Transverse colon (tissue), 4 donors: Measurements from ENCODE around the gene LAMA2. TPM values are rescaled to one million over a fixed set of nuclear protein-coding genes. Genes with fewer than 3 reads are reported as not detected.

Source experiments
- DNase-seq: peaks from one replicate; pipeline ENCODE4 v3.0.0-alpha.2; 2019
- H3K27ac ChIP-seq, 4 donors: fragments of 200-600 bp; sonication (generic); 2 replicates each; pipeline ENCODE4 v1.5.1; 2016 to 2018; ENCODE audit warnings: inconsistent platforms in 4 of 4
- H3K27me3 ChIP-seq: fragments of 200-600 bp; sonication (generic); 2 replicates; pipeline ENCODE4 v1.5.1; 2017; ENCODE audit warnings: inconsistent platforms
- H3K36me3 ChIP-seq, 4 donors: fragments of 200-600 bp; sonication (generic); 2 replicates each; pipeline ENCODE4 v1.5.1; 2017 to 2019; ENCODE audit warnings: inconsistent platforms in 4 of 4
- H3K4me1 ChIP-seq, 4 donors: fragments of 200-600 bp; sonication (generic); 2 replicates each; pipeline ENCODE4 v1.5.1; 2017 to 2020; ENCODE audit warnings: inconsistent platforms in 4 of 4
- H3K4me3 ChIP-seq, 4 donors: fragments of 200-600 bp; sonication (generic); 1 replicate in 1 of 4; 2 replicates in 3 of 4; pipeline versions ENCODE4 v1.5.1 to v1.6.1; 2017 to 2019; ENCODE audit warnings: inconsistent platforms in 4 of 4
- H3K9me3 ChIP-seq, 2 donors: fragments of 200-600 bp; sonication (generic); 2 replicates each; pipeline ENCODE4 v1.5.1; 2017 to 2019; ENCODE audit warnings: inconsistent platforms in 2 of 2
- EP300 ChIP-seq: sonication (generic); formaldehyde crosslinking; IDR thresholded peaks from one replicate; pipeline ENCODE4 v1.6.1; 2017; ENCODE audit warnings: antibody characterized with exemption, low read depth
- POLR2A ChIP-seq: fragments of 450-650 bp; IDR thresholded peaks from one replicate; pipeline ENCODE4 v1.6.1; 2016; ENCODE audit warnings: antibody characterized with exemption, mild to moderate bottlenecking, moderate library complexity
- POLR2AphosphoS5 ChIP-seq, 3 donors: sonication (generic); formaldehyde crosslinking; IDR thresholded peaks; one replicate each; pipeline ENCODE4 v1.6.1; 2016; ENCODE audit warnings: antibody characterized with exemption in 3 of 3
- WGBS, 2 donors: methylation state at CpG; one replicate each; pipeline ENCODE4 v1.1.5; 2018; ENCODE audit warnings: low coverage in 1 of 2; 5-methylcytosine and 5-hydroxymethylcytosine counted together
- in situ Hi-C, 4 donors: fragments of 200-750 bp; cut with MboI; loops; one replicate each; pipeline versions ENCODE4 v1.15.0 to v1.15.1; 2017; ENCODE audit warnings: low sequenced_read_pairs in 3 of 4, low pct_ligation_motif_present in 1 of 4, low pct_unique_long_range_greater_than_20kb in 1 of 4
- intact Hi-C: fragments of 100-400 bp; cut with DNase I; formaldehyde crosslinking; loops from one replicate; pipeline ENCODE4 v1.15.1; 2023; ENCODE audit warnings: low total_unique reads
- total RNA-seq, 4 donors: library from RNA; depleted of rRNA; stranded (reverse); fragments of >200 nt; gene quantifications; one replicate each; pipeline ENCODE4 v1.1.0, GENCODE V29; 2016
- TF ChIP-seq, protein P1 (sequence below), 5 experiments: fragments of 200-600 bp in 3 of 5; fragments of 450-650 bp in 2 of 5; sonication (generic) in 3 of 5; IDR thresholded peaks; 1 replicate in 2 of 5; 2 replicates in 3 of 5; pipeline ENCODE4 v1.5.1; 2016 to 2017; ENCODE audit warnings: antibody characterized with exemption in 5 of 5, inconsistent platforms in 3 of 5, mild to moderate bottlenecking in 2 of 5, moderate library complexity in 1 of 5

LAMA2 gene
- total RNA-seq, 4 donors from 2014 or later, result 12.3 to 43.0 (median 32.1) TPM

DNA sequence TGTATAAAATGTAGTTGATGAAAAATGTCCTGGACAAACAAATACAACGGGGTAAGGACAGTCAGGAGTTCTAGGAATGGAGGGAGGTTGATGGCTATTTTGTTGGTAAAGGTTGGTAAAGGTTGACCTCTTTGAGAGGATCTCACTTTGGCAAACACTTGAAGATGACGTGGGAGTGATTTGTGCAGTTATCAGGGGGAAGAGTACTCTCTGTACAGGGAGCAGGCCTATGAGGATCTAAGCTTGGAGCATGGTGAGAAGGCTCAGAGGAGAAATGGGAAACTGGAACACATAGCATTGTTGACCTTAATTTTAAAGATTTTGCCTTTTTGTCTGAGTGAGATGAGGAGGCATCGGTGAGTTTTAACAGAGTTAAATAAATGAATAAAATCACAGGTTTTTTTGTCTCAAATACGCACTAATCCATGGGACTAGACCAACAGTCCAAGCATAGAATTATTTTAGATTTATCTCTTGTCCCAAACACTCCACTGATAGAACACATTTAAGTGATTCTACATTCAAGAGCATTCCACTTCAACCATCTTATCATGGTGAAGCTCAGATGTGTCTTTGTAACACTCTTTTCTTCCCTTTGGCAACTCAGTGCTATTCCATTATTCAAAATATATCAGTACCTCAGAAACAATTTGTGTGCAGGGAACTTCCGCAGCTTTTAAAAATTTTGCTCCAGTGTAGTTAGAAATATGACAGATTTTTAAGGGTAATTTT, 5.7 kb downstream of the LAMA2 start:
- H3K9me3 ChIP-seq, result no peaks in the 10 kb centered on the region
- H3K4me3 ChIP-seq, result no peak overlapping the region
- no peak for DNase-seq
- whole genome bisulfite sequencing, 2 donors, result 82 to 86% methylated on average over 5 of the region's 5 CpGs
- no peak overlapping the region for H3K27ac ChIP-seq
- intact Hi-C loops, result no loop called here
- no peaks in the 10 kb centered on the region for H3K36me3 ChIP-seq
- H3K4me1 ChIP-seq, result no peaks in the 10 kb centered on the region
- no peaks in the 10 kb centered on the region for H3K27me3 ChIP-seq
- TF ChIP-seq POLR2AphosphoS5 (IDR thresholded peaks at IDR 0.05) (no peak), POLR2A (no peak), EP300 (no peak)
- TF ChIP-seq, protein P1, sequence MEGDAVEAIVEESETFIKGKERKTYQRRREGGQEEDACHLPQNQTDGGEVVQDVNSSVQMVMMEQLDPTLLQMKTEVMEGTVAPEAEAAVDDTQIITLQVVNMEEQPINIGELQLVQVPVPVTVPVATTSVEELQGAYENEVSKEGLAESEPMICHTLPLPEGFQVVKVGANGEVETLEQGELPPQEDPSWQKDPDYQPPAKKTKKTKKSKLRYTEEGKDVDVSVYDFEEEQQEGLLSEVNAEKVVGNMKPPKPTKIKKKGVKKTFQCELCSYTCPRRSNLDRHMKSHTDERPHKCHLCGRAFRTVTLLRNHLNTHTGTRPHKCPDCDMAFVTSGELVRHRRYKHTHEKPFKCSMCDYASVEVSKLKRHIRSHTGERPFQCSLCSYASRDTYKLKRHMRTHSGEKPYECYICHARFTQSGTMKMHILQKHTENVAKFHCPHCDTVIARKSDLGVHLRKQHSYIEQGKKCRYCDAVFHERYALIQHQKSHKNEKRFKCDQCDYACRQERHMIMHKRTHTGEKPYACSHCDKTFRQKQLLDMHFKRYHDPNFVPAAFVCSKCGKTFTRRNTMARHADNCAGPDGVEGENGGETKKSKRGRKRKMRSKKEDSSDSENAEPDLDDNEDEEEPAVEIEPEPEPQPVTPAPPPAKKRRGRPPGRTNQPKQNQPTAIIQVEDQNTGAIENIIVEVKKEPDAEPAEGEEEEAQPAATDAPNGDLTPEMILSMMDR (IDR thresholded peaks at IDR 0.05), result no peak
- in situ Hi-C loops, result no loop called here

DNA sequence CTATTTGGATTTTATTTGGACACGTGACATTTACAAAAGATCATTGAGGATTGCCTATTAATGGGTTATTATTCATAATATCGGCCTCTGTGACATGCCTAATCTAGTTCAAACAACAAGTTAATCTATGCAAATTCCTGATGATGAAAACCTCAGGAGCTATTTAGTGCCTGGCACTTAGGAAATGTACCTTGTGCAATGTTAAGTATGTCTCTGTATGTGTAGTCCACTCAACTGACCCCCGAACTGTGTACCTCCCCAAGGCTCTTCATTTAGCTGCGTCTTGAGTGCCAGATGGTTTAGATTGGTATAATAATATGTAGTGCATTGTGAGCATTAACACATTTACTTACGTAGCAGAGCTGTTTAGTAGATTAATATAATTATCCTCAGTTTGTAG, 6.9 kb downstream of the LAMA2 start:
- no peak overlapping the region for H3K27ac ChIP-seq

DNA sequence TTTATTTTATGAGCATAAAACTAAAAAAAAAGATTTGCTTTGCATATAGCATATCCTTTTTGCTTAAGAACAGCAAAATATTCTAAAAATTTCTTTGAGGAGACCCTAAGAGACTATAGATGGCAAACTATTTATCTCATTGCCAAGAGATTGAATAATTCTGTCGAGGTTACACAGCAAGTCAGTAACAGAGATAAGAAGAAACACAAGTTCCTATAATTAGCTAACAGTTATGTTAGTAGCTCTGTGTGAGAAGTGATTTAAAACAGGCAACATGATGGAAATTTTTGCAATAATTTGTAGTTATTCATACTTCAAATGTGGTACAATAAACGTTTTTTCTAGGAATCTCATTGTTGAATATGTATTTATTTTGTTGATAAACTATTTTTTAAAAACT, 9.1 kb downstream of the LAMA2 start:
- intact Hi-C loops, result no loop called here
- H3K27ac ChIP-seq, result no peak overlapping the region

More for the DNA sequence above, 6.9 kb downstream of the LAMA2 start:
- intact Hi-C loops (loop anchor here (2.0 kb wide), 1 partner anchor 47 kb away; no protein-coding TSS in a partner anchor), in situ Hi-C loops (no loop called here)
- no peak overlapping the region for H3K4me3 ChIP-seq
- WGBS, 2 donors, result 80 to 84% methylated on average over 5 of the region's 5 CpGs
- TF ChIP-seq POLR2A (no peak), EP300 (no peak), POLR2AphosphoS5 (IDR thresholded peaks at IDR 0.05) (no peak)
- TF ChIP-seq, protein P1 (IDR thresholded peaks at IDR 0.05), result no peak
- no peaks in the 10 kb centered on the region for H3K4me1 ChIP-seq
- H3K9me3 ChIP-seq, result no peaks in the 10 kb centered on the region
- H3K36me3 ChIP-seq, result no peaks in the 10 kb centered on the region
- H3K27me3 ChIP-seq, result no peaks in the 10 kb centered on the region
- DNase-seq, result no peak

DNA sequence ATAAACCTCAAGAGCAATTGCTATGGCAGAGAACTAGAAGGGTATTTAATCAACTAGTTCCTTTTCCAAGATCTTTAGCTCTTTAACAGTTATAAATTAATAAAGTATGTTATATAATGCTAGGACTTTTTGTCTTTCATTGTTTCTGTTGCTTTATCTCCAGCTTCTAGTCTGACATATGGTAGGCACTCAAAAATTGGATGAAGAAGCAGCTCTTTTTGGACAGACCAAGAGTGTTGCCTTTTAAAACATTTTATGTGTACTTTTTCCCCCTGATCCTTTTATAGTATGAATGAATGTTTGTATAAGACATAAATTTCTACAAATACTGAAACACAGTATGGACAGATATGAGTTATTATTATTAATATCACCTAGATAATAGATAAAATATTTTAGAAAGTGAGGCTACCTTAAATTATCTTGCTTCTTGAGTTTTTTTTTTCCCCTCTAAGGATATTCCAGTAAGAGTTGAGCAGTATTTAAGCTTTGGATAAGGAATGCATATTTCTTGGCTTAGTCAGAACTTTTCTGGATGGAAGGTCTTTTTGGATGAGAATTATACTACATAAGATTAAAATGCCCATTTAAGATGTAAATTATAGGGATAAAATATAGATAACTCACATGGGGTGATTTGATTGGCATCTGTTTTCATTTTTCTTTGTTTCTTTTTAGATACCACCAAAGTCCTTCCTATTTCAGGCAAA, 16.6 kb downstream of the LAMA2 start:
- Histone ChIP-seq H3K9me3 (no peaks in the 10 kb centered on the region), H3K4me3 (no peak overlapping the region), H3K36me3 (no peaks in the 10 kb centered on the region), H3K4me1 (no peaks in the 10 kb centered on the region), H3K27ac (no peak overlapping the region), H3K27me3 (no peaks in the 10 kb centered on the region)
- intact Hi-C loops, result no loop called here
- DNase-seq, result no peak
- in situ Hi-C loops, result no loop called here
- TF ChIP-seq POLR2A (no peak), EP300 (no peak), POLR2AphosphoS5 (IDR thresholded peaks at IDR 0.05) (no peak)
- TF ChIP-seq, protein P1 (IDR thresholded peaks at IDR 0.05), result no peak

More for the DNA sequence above, 9.1 kb downstream of the LAMA2 start:
- in situ Hi-C loops, result no loop called here
- no peak for TF ChIP-seq POLR2AphosphoS5 (IDR thresholded peaks at IDR 0.05)
- TF ChIP-seq, protein P1 (IDR thresholded peaks at IDR 0.05), result no peak
- no peak for TF ChIP-seq POLR2A
- TF ChIP-seq EP300, result no peak
- H3K9me3 ChIP-seq, result no peaks in the 10 kb centered on the region
- H3K27me3 ChIP-seq, result no peaks in the 10 kb centered on the region
- 28 to 43% methylated on average over 2 of the region's 2 CpGs for WGBS, 2 donors
- H3K36me3 ChIP-seq, result no peaks in the 10 kb centered on the region
- DNase-seq, result no peak
- no peaks in the 10 kb centered on the region for H3K4me1 ChIP-seq
- H3K4me3 ChIP-seq, result no peak overlapping the region
